Ishikawa (cell line): Measurements from ENCODE around the gene RNASE8.

ENCODE experiments used
- CEBPB ChIP-seq: IDR thresholded peaks from 2 replicates; pipeline ENCODE4 v1.6.1; 2012
- CREB1 ChIP-seq: IDR thresholded peaks from 2 replicates; pipeline ENCODE4 v1.6.1; 2012; ENCODE audit warnings: low read depth
- EGR1 ChIP-seq: IDR thresholded peaks from 2 replicates; pipeline ENCODE4 v1.6.1; 2012
- EP300 ChIP-seq: IDR thresholded peaks from 2 replicates; pipeline ENCODE4 v1.6.1; 2012; ENCODE audit warnings: borderline replicate concordance
- FOXM1 ChIP-seq: IDR thresholded peaks from 2 replicates; pipeline ENCODE4 v1.6.1; 2012; ENCODE audit warnings: low read depth, borderline replicate concordance
- MAX ChIP-seq: IDR thresholded peaks from 2 replicates; pipeline ENCODE4 v1.6.1; 2012
- NFIC ChIP-seq: IDR thresholded peaks from 2 replicates; pipeline ENCODE4 v1.6.1; 2012
- RAD21 ChIP-seq: IDR thresholded peaks from 2 replicates; pipeline ENCODE4 v1.6.1; 2012; ENCODE audit warnings: low read depth
- REST ChIP-seq: IDR thresholded peaks from 2 replicates; pipeline ENCODE4 v1.6.1; 2012; ENCODE audit warnings: low read depth, mild to moderate bottlenecking
- TAF1 ChIP-seq: IDR thresholded peaks from 2 replicates; pipeline ENCODE4 v1.6.1; 2012; ENCODE audit warnings: low read depth, mild to moderate bottlenecking
- TCF12 ChIP-seq: IDR thresholded peaks from 2 replicates; pipeline ENCODE4 v1.6.1; 2012; ENCODE audit warnings: low read depth
- TEAD4 ChIP-seq: IDR thresholded peaks from 2 replicates; pipeline ENCODE4 v1.6.1; 2012
- USF1 ChIP-seq: IDR thresholded peaks from 2 replicates; pipeline ENCODE4 v1.6.1; 2012
- YY1 ChIP-seq: IDR thresholded peaks from 2 replicates; pipeline ENCODE4 v1.6.1; 2012; ENCODE audit warnings: low read depth
- ZBTB7A ChIP-seq: IDR thresholded peaks from 2 replicates; pipeline ENCODE4 v1.6.1; 2012; ENCODE audit warnings: low read depth

RNASE8 gene

GRCh38 chr14:21019366-21019765 lies 38.3 kb upstream of the RNASE8 start:
- TF ChIP-seq TEAD4 (no peak), TAF1 (no peak), EGR1 (no peak), REST (no peak), MAX (no peak), USF1 (no peak), TCF12 (no peak), FOXM1 (no peak), YY1 (no peak), CREB1 (no peak), EP300 (no peak), ZBTB7A (no peak), NFIC (no peak), CEBPB (no peak), RAD21 (no peak)

- no peak for TF ChIP-seq TCF12
- TF ChIP-seq REST: no peak
- TF ChIP-seq YY1: no peak
- no peak for TF ChIP-seq MAX
- no peak for TF ChIP-seq TEAD4
- TF ChIP-seq TAF1: no peak
- no peak for TF ChIP-seq EGR1
- TF ChIP-seq FOXM1: no peak
- TF ChIP-seq USF1: no peak
- no peak for TF ChIP-seq NFIC
- TF ChIP-seq RAD21: no peak
- no peak for TF ChIP-seq CEBPB
- TF ChIP-seq CREB1: no peak
- TF ChIP-seq ZBTB7A: no peak
- no peak for TF ChIP-seq EP300
Observed at GRCh38 chr14:21020977-21021545, 36.6 kb upstream of the RNASE8 start.

- TF ChIP-seq TAF1: no peak
- TF ChIP-seq NFIC: no peak
- no peak for TF ChIP-seq EP300
- TF ChIP-seq USF1: no peak
- TF ChIP-seq FOXM1: no peak
- TF ChIP-seq MAX: no peak
- no peak for TF ChIP-seq REST
- no peak for TF ChIP-seq CEBPB
- no peak for TF ChIP-seq TCF12
- TF ChIP-seq ZBTB7A: no peak
Observed at GRCh38 chr14:21022686-21023085, 34.9 kb upstream of the RNASE8 start.

GRCh38 chr14:21023174-21023573 lies 34.4 kb upstream of the RNASE8 start:
- TF ChIP-seq ZBTB7A (no peak), USF1 (no peak), CREB1 (no peak), TEAD4 (no peak), TAF1 (no peak), TCF12 (no peak), NFIC (no peak), RAD21 (no peak), FOXM1 (no peak), EGR1 (no peak), REST (no peak), CEBPB (no peak), MAX (no peak), YY1 (no peak), EP300 (no peak)
